ENCODE measurements around the gene PTTG1IP.

Gene PTTG1IP

GRCh38 chr21:44908908-44909307 is 35.4 kb upstream of the PTTG1IP start:
- DNase-seq: no peak

- no peak for DNase-seq
These were observed 34.7 kb upstream of the PTTG1IP start for GRCh38 chr21:44907966-44908895.

- DNase-seq: no peak
These were observed 33.9 kb upstream of the PTTG1IP start for GRCh38 chr21:44907225-44907965.

- no peak for DNase-seq
These were observed 32.2 kb upstream of the PTTG1IP start for GRCh38 chr21:44905728-44906090.

- DNase-seq: no peak
These were observed 31.7 kb upstream of the PTTG1IP start for GRCh38 chr21:44905016-44905727.

- no peak for DNase-seq
These were observed 30.8 kb upstream of the PTTG1IP start for GRCh38 chr21:44904141-44904923.

GRCh38 chr21:44903689-44904088 is 30.2 kb upstream of the PTTG1IP start:
- no peak for DNase-seq

GRCh38 chr21:44903050-44903685 is 29.7 kb upstream of the PTTG1IP start:
- DNase-seq: no peak

GRCh38 chr21:44902268-44903049 is 29.0 kb upstream of the PTTG1IP start:
- DNase-seq: no peak

- DNase-seq: no peak
These were observed 28.0 kb upstream of the PTTG1IP start for GRCh38 chr21:44901391-44902074.

GRCh38 chr21:44900559-44901251 is 27.2 kb upstream of the PTTG1IP start:
- no peak for DNase-seq

GRCh38 chr21:44899768-44900558 is 26.5 kb upstream of the PTTG1IP start:
- DNase-seq: no peak

GRCh38 chr21:44898851-44899767 is 25.6 kb upstream of the PTTG1IP start:
- no peak for DNase-seq

GRCh38 chr21:44898011-44898488 is 24.6 kb upstream of the PTTG1IP start:
- no peak for DNase-seq

GRCh38 chr21:44897326-44898010 is 24.0 kb upstream of the PTTG1IP start:
- DNase-seq: no peak

GRCh38 chr21:44896561-44897286 is 23.2 kb upstream of the PTTG1IP start:
- DNase-seq: no peak

GRCh38 chr21:44895859-44896258 is 22.4 kb upstream of the PTTG1IP start:
- no peak for DNase-seq

All from islet precursor cell (in vitro differentiated cells).